Stimulated activated CD4-positive, alpha-beta T cell treated with anti-CD3 and anti-CD28 coated beads, Interleukin-15, amount 100 ng/mL, for 1 hour (primary cell): ENCODE data around the gene ANKK1.

Experiments
- DNase-seq, 2 donors: peaks; one replicate each; pipeline ENCODE4 v3.0.0-alpha.2; 2020; ENCODE audit warnings: low read depth in 1 of 2, low spot score in 1 of 2

The ANKK1 gene

GRCh38 chr11:113376156-113376555, 11.4 kb upstream of the ANKK1 start:
- no peak for DNase-seq

GRCh38 chr11:113377681-113378412, 9.7 kb upstream of the ANKK1 start:
- DNase-seq: no peak

GRCh38 chr11:113378692-113379091, 8.9 kb upstream of the ANKK1 start:
- DNase-seq: no peak

- DNase-seq: no peak
Measured at GRCh38 chr11:113382121-113382520, 5.5 kb upstream of the ANKK1 start.

GRCh38 chr11:113384551-113384950, 3.0 kb upstream of the ANKK1 start:
- DNase-seq: no peak

GRCh38 chr11:113385749-113386148, 1.8 kb upstream of the ANKK1 start:
- no peak for DNase-seq

- no peak for DNase-seq
Measured at GRCh38 chr11:113386866-113387265, 713 bp upstream of the ANKK1 start.

GRCh38 chr11:113389272-113389671, 1.7 kb downstream of the ANKK1 start:
- no peak for DNase-seq

- no peak for DNase-seq
Measured at GRCh38 chr11:113392236-113392921, 4.8 kb downstream of the ANKK1 start.

- no peak for DNase-seq
Measured at GRCh38 chr11:113393501-113393985, 6.0 kb downstream of the ANKK1 start.

- DNase-seq: no peak
Measured at GRCh38 chr11:113394919-113395318, 7.3 kb downstream of the ANKK1 start.

GRCh38 chr11:113395782-113396336, 8.3 kb downstream of the ANKK1 start:
- DNase-seq: no peak

GRCh38 chr11:113396690-113397089, 9.1 kb downstream of the ANKK1 start:
- DNase-seq: no peak

GRCh38 chr11:113397212-113397611, 9.6 kb downstream of the ANKK1 start:
- no peak for DNase-seq

- no peak for DNase-seq
Measured at GRCh38 chr11:113397821-113398220, 10.2 kb downstream of the ANKK1 start.

GRCh38 chr11:113398669-113399430, 11.3 kb downstream of the ANKK1 start:
- DNase-seq: no peak

GRCh38 chr11:113400631-113401230, 13.2 kb downstream of the ANKK1 start:
- no peak for DNase-seq

GRCh38 chr11:113401718-113402117, 14.1 kb downstream of the ANKK1 start:
- no peak for DNase-seq

GRCh38 chr11:113404859-113405430, 17.4 kb downstream of the ANKK1 start:
- no peak for DNase-seq

GRCh38 chr11:113405724-113406478, 18.3 kb downstream of the ANKK1 start:
- no peak for DNase-seq
